B cell (primary cell): ENCODE data around the gene CECR2. TPM values are rescaled to one million over a fixed set of nuclear protein-coding genes. Genes with fewer than 3 reads are reported as not detected.

ENCODE experiments used
- ATAC-seq: fragments of 200-7000 bp; cut with Tn5 transposase; one replicate; pipeline ENCODE4 v1.10.0; 2021; ENCODE audit warnings: low read depth, mild to moderate bottlenecking, moderate number of reproducible peaks, moderate library complexity
- CTCF ChIA-PET: fragments of 350-600 bp; sonication (Branson Sonifier 250); formaldehyde crosslinking; loops from one replicate; lab custom pipeline; 2021; ENCODE audit warnings: antibody characterized with exemption, inconsistent platforms; lab: Charles Lee
- POLR2A ChIA-PET: fragments of 350-600 bp; sonication (Branson Sonifier 250); formaldehyde crosslinking; loops from one replicate; lab custom pipeline; 2021; ENCODE audit warnings: antibody characterized with exemption; lab: Charles Lee
- DNase-seq: peaks from one replicate; pipeline ENCODE4 v3.0.0; 2013
- H2AFZ ChIP-seq: 2 replicates; pipeline ENCODE4 v1.6.1; 2012; ENCODE audit warnings: mild to moderate bottlenecking, low read depth, low read length; ENCODE audit not compliant: insufficient read depth, poor library complexity, severe bottlenecking
- H3K27ac ChIP-seq, 2 donors: 1 replicate in 1 of 2; 2 replicates in 1 of 2; pipeline ENCODE4 v1.5.1; 2012 to 2013; ENCODE audit warnings: low read length in 2 of 2, mild to moderate bottlenecking in 2 of 2, moderate library complexity in 1 of 2
- H3K27me3 ChIP-seq, 4 experiments: fragments of 200-600 bp in 1 of 4; sonication (generic) in 1 of 4; replicated peaks in 1 of 4; 1 replicate in 2 of 4; 2 replicates in 2 of 4; pipeline versions ENCODE4 v1.6.1 to v1.7.0; 2013 to 2016; ENCODE audit warnings: low read length in 3 of 4, mild to moderate bottlenecking in 2 of 4, mixed read lengths in 1 of 4, moderate library complexity in 1 of 4; ENCODE audit not compliant: insufficient read depth in 4 of 4, control insufficient read depth in 3 of 4; ENCODE audit errors: control extremely low read depth in 1 of 4
- H3K36me3 ChIP-seq, 2 experiments: replicated peaks in 1 of 2; 1 replicate in 1 of 2; 2 replicates in 1 of 2; pipeline versions ENCODE4 v1.6.1 to v1.7.1; 2013; ENCODE audit warnings: low read length in 1 of 2; ENCODE audit not compliant: insufficient read depth in 2 of 2, control insufficient read depth in 1 of 2; ENCODE audit errors: control extremely low read depth in 1 of 2, extremely low read depth in 1 of 2
- H3K4me1 ChIP-seq, 2 donors: fragments of 200-600 bp in 1 of 2; sonication (generic) in 1 of 2; 1 replicate in 1 of 2; 2 replicates in 1 of 2; pipeline versions ENCODE4 v1.5.1 to v1.6.1; 2013 to 2017; ENCODE audit warnings: low read length in 2 of 2; ENCODE audit not compliant: control insufficient read depth in 2 of 2, insufficient read depth in 2 of 2
- H3K4me2 ChIP-seq: replicated peaks from 2 replicates; pipeline ENCODE3; 2012; ENCODE audit warnings: mild to moderate bottlenecking, low read depth, low read length; ENCODE audit not compliant: poor library complexity, severe bottlenecking
- H3K4me3 ChIP-seq, 5 experiments: fragments of 200-600 bp in 1 of 5; sonication (generic) in 1 of 5; 1 replicate in 3 of 5; 2 replicates in 2 of 5; pipeline versions ENCODE4 v1.5.1 to v1.7.0; 2011 to 2016; ENCODE audit warnings: low read length in 4 of 5, mild to moderate bottlenecking in 4 of 5, low read depth in 2 of 5, control low read depth in 1 of 5, moderate library complexity in 1 of 5; ENCODE audit not compliant: insufficient read depth in 1 of 5; ENCODE audit errors: control extremely low read depth in 1 of 5, extremely low read depth in 1 of 5
- H3K79me2 ChIP-seq: fragments of 200-600 bp; sonication (generic); one replicate; pipeline ENCODE4 v1.6.0; 2016; ENCODE audit warnings: low read length; ENCODE audit not compliant: control insufficient read depth, insufficient read depth
- H3K9ac ChIP-seq: fragments of 200-600 bp; sonication (generic); 2 replicates; pipeline ENCODE4 v1.6.1; 2017; ENCODE audit warnings: mild to moderate bottlenecking, low read length, moderate library complexity
- H3K9me3 ChIP-seq, 3 donors: one replicate each; pipeline versions ENCODE4 v1.6.1 to v1.7.1; 2013; ENCODE audit warnings: low read length in 2 of 3; ENCODE audit not compliant: control insufficient read depth in 2 of 3, insufficient read depth in 1 of 3; ENCODE audit errors: control extremely low read depth in 1 of 3
- H4K20me1 ChIP-seq: 2 replicates; pipeline ENCODE4 v1.6.0; 2012; ENCODE audit warnings: mild to moderate bottlenecking, low read length; ENCODE audit not compliant: insufficient read depth, control insufficient read depth, poor library complexity, severe bottlenecking
- H3K27ac Mint-ChIP-seq: one replicate; pipeline ENCODE4 v1.8.0; 2021; ENCODE audit warnings: mixed read lengths
- H3K27me3 Mint-ChIP-seq: one replicate; pipeline ENCODE4 v1.8.0; 2021; ENCODE audit warnings: mixed read lengths
- H3K4me1 Mint-ChIP-seq: one replicate; pipeline ENCODE4 v1.8.0; 2021; ENCODE audit warnings: mixed read lengths
- H3K4me3 Mint-ChIP-seq: one replicate; pipeline ENCODE4 v1.8.0; 2021; ENCODE audit warnings: mixed read lengths
- H3K9me3 Mint-ChIP-seq: one replicate; pipeline ENCODE4 v1.8.0; 2022; ENCODE audit warnings: mixed read lengths; ENCODE audit not compliant: insufficient read depth
- EZH2 ChIP-seq: IDR thresholded peaks from 2 replicates; pipeline ENCODE4 v1.6.1; 2012; ENCODE audit warnings: borderline replicate concordance, low read depth, mild to moderate bottlenecking, moderate library complexity, low read length; ENCODE audit not compliant: insufficient read depth, poor library complexity, severe bottlenecking
- WGBS: methylation state at CpG from one replicate; pipeline ENCODE4 v1.1.5; 2013; ENCODE audit warnings: missing lambda C conversion rate; ENCODE audit not compliant: insufficient coverage; 5-methylcytosine and 5-hydroxymethylcytosine counted together
- intact Hi-C: fragments of 100-400 bp; cut with micrococcal nuclease; formaldehyde crosslinking; loops from one replicate; pipeline ENCODE4 v1.10.0; 2022
- polyA plus RNA-seq: library from polyadenylated mRNA; depleted of rRNA; stranded (reverse); fragments of >200 nt; gene quantifications from 2 replicates; pipeline ENCODE4 v1.2.3, GENCODE V29; 2012
- total RNA-seq, 2 donors: library from RNA; stranded (reverse); fragments of 120-200 nt in 1 of 2; gene quantifications; 1 replicate in 1 of 2; 2 replicates in 1 of 2; pipeline versions ENCODE4 v1.2.3 to v1.2.4, GENCODE V29; 2013 to 2022
- TF ChIP-seq, protein P1 (sequence below): fragments of 200-600 bp; IDR thresholded peaks from one replicate; pipeline ENCODE4 v1.8.0; 2022; ENCODE audit warnings: antibody characterized with exemption, mild to moderate bottlenecking

CECR2 gene
- total and polyA plus RNA-seq, 2 donors (not counting 1 experiment from before 2014, with no cell fraction given): 0.13 to 6.6 TPM

DNA sequence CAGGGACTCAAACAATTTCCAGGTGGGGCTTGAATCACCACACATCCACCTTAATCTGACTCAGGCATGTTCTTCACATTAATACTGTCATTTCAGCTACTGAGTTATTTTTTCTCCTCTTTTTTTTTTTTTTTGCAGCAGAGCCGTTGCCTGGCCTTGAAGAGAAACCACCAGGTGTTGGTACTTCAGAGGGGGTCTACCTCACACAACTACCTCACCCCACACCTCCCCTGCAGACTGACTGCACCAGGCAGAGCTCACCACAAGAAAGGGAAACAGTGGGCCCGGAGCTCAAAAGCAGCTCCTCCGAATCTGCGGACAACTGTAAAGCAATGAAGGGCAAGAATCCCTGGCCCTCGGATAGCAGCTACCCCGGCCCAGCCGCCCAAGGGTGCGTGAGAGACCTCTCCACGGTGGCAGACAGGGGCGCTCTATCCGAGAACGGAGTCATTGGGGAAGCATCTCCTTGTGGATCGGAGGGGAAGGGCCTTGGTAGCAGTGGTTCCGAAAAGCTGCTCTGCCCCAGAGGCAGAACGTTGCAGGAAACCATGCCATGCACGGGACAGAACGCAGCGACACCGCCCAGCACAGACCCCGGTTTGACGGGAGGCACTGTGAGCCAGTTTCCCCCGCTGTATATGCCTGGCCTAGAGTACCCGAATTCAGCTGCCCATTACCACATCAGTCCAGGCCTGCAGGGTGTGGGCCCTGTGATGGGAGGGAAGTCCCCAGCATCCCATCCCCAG is 178.9 kb downstream of the CECR2 start:
- Histone ChIP-seq H3K27ac (no peak overlapping the region), H3K4me1 (no peaks in the 10 kb centered on the region), H3K4me2 (no peak overlapping the region), H3K79me2 (no peaks in the 10 kb centered on the region), H2AFZ (no peak overlapping the region), H3K9me3 (no peaks in the 10 kb centered on the region), H3K36me3 (no peaks in the 10 kb centered on the region), H3K27me3 (no peaks in the 10 kb centered on the region), H3K9ac (no peak overlapping the region), H4K20me1 (no peaks in the 10 kb centered on the region), H3K4me3 (no peak overlapping the region)
- H3K27me3 Mint-ChIP-seq: no peaks in the 10 kb centered on the region
- no peak for DNase-seq
- H3K9me3 Mint-ChIP-seq: no peaks in the 10 kb centered on the region
- ChIA-PET CTCF (interaction anchor here (0.8 kb wide), 1 partner anchor 377 kb away, joined by 3 read pairs; no protein-coding TSS in a partner anchor), POLR2A (no interaction called here)
- intact Hi-C loops: no loop called here
- 95% methylated on average over 22 of the region's 23 CpGs for WGBS
- no peak overlapping the region for H3K4me3 Mint-ChIP-seq
- H3K27ac Mint-ChIP-seq: no peak overlapping the region
- no peak for TF ChIP-seq EZH2
- TF ChIP-seq, protein P1, sequence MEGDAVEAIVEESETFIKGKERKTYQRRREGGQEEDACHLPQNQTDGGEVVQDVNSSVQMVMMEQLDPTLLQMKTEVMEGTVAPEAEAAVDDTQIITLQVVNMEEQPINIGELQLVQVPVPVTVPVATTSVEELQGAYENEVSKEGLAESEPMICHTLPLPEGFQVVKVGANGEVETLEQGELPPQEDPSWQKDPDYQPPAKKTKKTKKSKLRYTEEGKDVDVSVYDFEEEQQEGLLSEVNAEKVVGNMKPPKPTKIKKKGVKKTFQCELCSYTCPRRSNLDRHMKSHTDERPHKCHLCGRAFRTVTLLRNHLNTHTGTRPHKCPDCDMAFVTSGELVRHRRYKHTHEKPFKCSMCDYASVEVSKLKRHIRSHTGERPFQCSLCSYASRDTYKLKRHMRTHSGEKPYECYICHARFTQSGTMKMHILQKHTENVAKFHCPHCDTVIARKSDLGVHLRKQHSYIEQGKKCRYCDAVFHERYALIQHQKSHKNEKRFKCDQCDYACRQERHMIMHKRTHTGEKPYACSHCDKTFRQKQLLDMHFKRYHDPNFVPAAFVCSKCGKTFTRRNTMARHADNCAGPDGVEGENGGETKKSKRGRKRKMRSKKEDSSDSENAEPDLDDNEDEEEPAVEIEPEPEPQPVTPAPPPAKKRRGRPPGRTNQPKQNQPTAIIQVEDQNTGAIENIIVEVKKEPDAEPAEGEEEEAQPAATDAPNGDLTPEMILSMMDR: no peak
- no peak for ATAC-seq
- no peaks in the 10 kb centered on the region for H3K4me1 Mint-ChIP-seq

DNA sequence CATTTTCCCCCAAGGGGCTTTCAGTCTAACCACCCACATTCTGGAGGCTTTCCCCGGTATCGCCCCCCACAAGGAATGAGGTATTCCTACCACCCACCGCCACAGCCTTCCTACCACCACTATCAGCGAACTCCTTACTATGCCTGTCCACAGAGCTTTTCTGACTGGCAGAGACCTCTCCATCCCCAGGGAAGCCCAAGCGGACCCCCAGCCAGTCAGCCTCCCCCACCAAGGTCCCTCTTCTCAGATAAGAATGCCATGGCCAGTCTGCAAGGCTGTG is 179.4 kb downstream of the CECR2 start:
- H4K20me1 ChIP-seq: no peaks in the 10 kb centered on the region
- H3K9me3 ChIP-seq: no peaks in the 10 kb centered on the region
- H3K79me2 ChIP-seq: no peaks in the 10 kb centered on the region
- no peak overlapping the region for H3K27ac ChIP-seq
- no peaks in the 10 kb centered on the region for H3K27me3 Mint-ChIP-seq
- no peak overlapping the region for H3K4me2 ChIP-seq
- H3K36me3 ChIP-seq: no peaks in the 10 kb centered on the region
- ChIA-PET CTCF (no interaction called here), POLR2A (no interaction called here)
- ATAC-seq: no peak
- H3K4me3 ChIP-seq: no peak overlapping the region
- no peaks in the 10 kb centered on the region for H3K4me1 ChIP-seq
- TF ChIP-seq EZH2: no peak
- TF ChIP-seq, protein P1: no peak
- H3K4me3 Mint-ChIP-seq: no peak overlapping the region
- H3K4me1 Mint-ChIP-seq: no peaks in the 10 kb centered on the region
- WGBS: 97% methylated on average over 4 of the region's 5 CpGs
- no peak overlapping the region for H2AFZ ChIP-seq
- no peak overlapping the region for H3K9ac ChIP-seq
- intact Hi-C loops: no loop called here
- no peak overlapping the region for H3K27ac Mint-ChIP-seq
- no peak for DNase-seq
- H3K9me3 Mint-ChIP-seq: no peaks in the 10 kb centered on the region
- H3K27me3 ChIP-seq: no peaks in the 10 kb centered on the region
